ENCODE data around the gene IGSF21. TPM values are rescaled to one million over a fixed set of nuclear protein-coding genes. Genes with fewer than 3 reads are reported as not detected.

IGSF21 gene
- total and polyA plus RNA-seq, 10 of the 15 experiments (the other 5 are each of a cell fraction or from before 2014, with no cell fraction given): 0.03 to 0.49 TPM; not detected in 8

DNA sequence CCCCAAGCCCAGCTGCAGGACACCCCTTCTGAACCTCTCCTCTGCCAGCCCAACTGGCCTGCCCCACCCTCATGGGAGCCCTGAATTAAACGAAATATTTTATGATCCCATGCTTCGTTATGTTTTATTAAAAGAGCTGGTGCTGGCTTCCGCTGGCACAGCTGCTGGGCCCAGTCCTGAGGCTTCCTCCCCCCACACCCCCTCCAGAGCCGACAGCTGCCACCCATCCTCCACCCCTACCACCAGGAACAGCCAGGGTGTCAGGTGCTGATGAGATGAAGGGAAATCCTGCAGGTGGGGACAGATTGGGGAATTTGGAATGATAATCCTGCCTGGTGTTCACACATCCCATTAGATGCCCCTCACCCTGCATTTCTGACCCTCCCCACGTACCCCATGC is 19.0 kb downstream of the IGSF21 start:
- peaks cover 0 to 2% of the 10 kb centered on the region in 2 experiments; a peak in 1 of 4 replicates for H3K27me3 ChIP-seq (replicated peaks in 1 of 2; ENCODE audit: control insufficient read depth in 2 of 2, insufficient read depth in 2 of 2, low read length in 1 of 2)
- no peak overlapping the region for H3K4me2 ChIP-seq (ENCODE audit: control insufficient read depth, insufficient read depth)
- no peaks in the 10 kb centered on the region for H3K36me3 ChIP-seq (ENCODE audit: control insufficient read depth in 2 of 2, insufficient read depth in 2 of 2, low read length in 1 of 2)
- no peak overlapping the region for H3K9ac ChIP-seq (ENCODE audit: control insufficient read depth, insufficient read depth, low read length)
- BruUV-seq (replicated peaks): no TSS peak
- FAIRE-seq: no peak
- H3K4me3 ChIP-seq: no peak overlapping the region
- H2AFZ ChIP-seq (ENCODE audit: control insufficient read depth, low read depth, low read length): no peak overlapping the region
- CTCF ChIA-PET: no interaction called here
- H3K79me2 ChIP-seq (ENCODE audit: control insufficient read depth, insufficient read depth, low read length): no peaks in the 10 kb centered on the region
- no peak for DNase-seq (ENCODE audit: low read depth, low spot score)
- no peak for ATAC-seq
- TF ChIP-seq YY1 (IDR thresholded peaks at IDR 0.05; ENCODE audit: low read depth, low read length): no peak
- TF ChIP-seq ZNF207 (IDR thresholded peaks at IDR 0.05; ENCODE audit: borderline replicate concordance): no peak
- no peak for TF ChIP-seq TCF12 (IDR thresholded peaks at IDR 0.05; ENCODE audit: low read depth, low read length)
- no peak for TF ChIP-seq RB1 (IDR thresholded peaks at IDR 0.05; ENCODE audit: borderline replicate concordance)
- TF ChIP-seq PAX5 (IDR thresholded peaks at IDR 0.05; ENCODE audit: borderline replicate concordance, low read depth, low read length): no peak
- in situ Hi-C loops (cut with MboI) (no loop called here), intact Hi-C loops (cut with micrococcal nuclease; ENCODE audit: unreplicated experiment) (no loop called here)
- H4K20me1 ChIP-seq (ENCODE audit: control insufficient read depth, insufficient read depth): no peaks in the 10 kb centered on the region
- RAD21 ChIA-PET (ENCODE audit: unreplicated experiment): no interaction called here
- POLR2A ChIA-PET: no interaction called here
- no peaks in the 10 kb centered on the region for H3K9me3 ChIP-seq (replicated peaks; ENCODE audit: control insufficient read depth, insufficient read depth, low read length)
- WGBS (ENCODE audit: insufficient coverage, insufficient replicate concordance, low lambda C conversion rate, missing lambda C conversion rate): 0% methylated on average over 5 of the region's 5 CpGs
- SMC1A ChIA-PET (ENCODE audit: uncharacterized antibody, unreplicated experiment): no interaction called here
- H3K4me1 ChIP-seq (ENCODE audit: control insufficient read depth, insufficient read depth, low read length): no peaks in the 10 kb centered on the region
- H3K27ac ChIP-seq (ENCODE audit: control insufficient read depth, insufficient read depth): no peak overlapping the region

- no peaks in the 10 kb centered on the region; a peak in 1 of 4 replicates for H3K27me3 ChIP-seq (replicated peaks in 1 of 2; ENCODE audit: control insufficient read depth in 2 of 2, insufficient read depth in 2 of 2, low read length in 1 of 2)
- H3K4me3 ChIP-seq: no peak overlapping the region
- 0% methylated on average over 4 of the region's 4 CpGs for WGBS (ENCODE audit: insufficient coverage, insufficient replicate concordance, low lambda C conversion rate, missing lambda C conversion rate)
- no peak overlapping the region for H3K9ac ChIP-seq (ENCODE audit: control insufficient read depth, insufficient read depth, low read length)
- no peaks in the 10 kb centered on the region for H3K4me1 ChIP-seq (ENCODE audit: control insufficient read depth, insufficient read depth, low read length)
- ChIA-PET SMC1A (ENCODE audit: uncharacterized antibody, unreplicated experiment) (no interaction called here), CTCF (no interaction called here), POLR2A (no interaction called here), RAD21 (ENCODE audit: unreplicated experiment) (no interaction called here)
- no peaks in the 10 kb centered on the region for H3K36me3 ChIP-seq (ENCODE audit: control insufficient read depth in 2 of 2, insufficient read depth in 2 of 2, low read length in 1 of 2)
- no peak for ATAC-seq
- DNase-seq (ENCODE audit: low read depth, low spot score): no peak
- TF ChIP-seq NFIC (IDR thresholded peaks at IDR 0.05; ENCODE audit: low read depth, low read length) (no peak), TAF1 (IDR thresholded peaks at IDR 0.05; ENCODE audit: borderline replicate concordance, low read depth, low read length) (no peak), NR2C1 (IDR thresholded peaks at IDR 0.05) (no peak), STAT3 (IDR thresholded peaks at IDR 0.05; ENCODE audit: low read depth, low read length) (no peak), RFX5 (IDR thresholded peaks at IDR 0.05; ENCODE audit: low read depth, low read length) (no peak), MTA2 (IDR thresholded peaks at IDR 0.05; ENCODE audit: low read depth) (no peak)
- no peaks in the 10 kb centered on the region for H3K9me3 ChIP-seq (replicated peaks; ENCODE audit: control insufficient read depth, insufficient read depth, low read length)
- no peak for FAIRE-seq
- no peaks in the 10 kb centered on the region for H4K20me1 ChIP-seq (ENCODE audit: control insufficient read depth, insufficient read depth)
- intact Hi-C loops (cut with micrococcal nuclease; ENCODE audit: unreplicated experiment) (no loop called here), in situ Hi-C loops (cut with MboI) (no loop called here)
- no peak overlapping the region for H3K27ac ChIP-seq (ENCODE audit: control insufficient read depth, insufficient read depth)
- no peak overlapping the region for H3K4me2 ChIP-seq (ENCODE audit: control insufficient read depth, insufficient read depth)
- BruUV-seq (replicated peaks): no TSS peak
- no peaks in the 10 kb centered on the region for H3K79me2 ChIP-seq (ENCODE audit: control insufficient read depth, insufficient read depth, low read length)
- no peak overlapping the region for H2AFZ ChIP-seq (ENCODE audit: control insufficient read depth, low read depth, low read length)
These were observed 20.7 kb downstream of the IGSF21 start for GRCh38 chr1:18128298-18128697.

Data from GM12878 (cell line).